Globus pallidus (tissue), 1 donor: ENCODE data around the gene RAPH1.
"Not testable (repeated sequence)": the region's sequence is repeated elsewhere in the genome, so short reads cannot be mapped to it uniquely, and the experiment has no call there.

Experiments used
- DNase-seq: peaks from one replicate; pipeline ENCODE4 v3.0.0-alpha.2; 2015; ENCODE audit warnings: low spot score

RAPH1 gene

DNA sequence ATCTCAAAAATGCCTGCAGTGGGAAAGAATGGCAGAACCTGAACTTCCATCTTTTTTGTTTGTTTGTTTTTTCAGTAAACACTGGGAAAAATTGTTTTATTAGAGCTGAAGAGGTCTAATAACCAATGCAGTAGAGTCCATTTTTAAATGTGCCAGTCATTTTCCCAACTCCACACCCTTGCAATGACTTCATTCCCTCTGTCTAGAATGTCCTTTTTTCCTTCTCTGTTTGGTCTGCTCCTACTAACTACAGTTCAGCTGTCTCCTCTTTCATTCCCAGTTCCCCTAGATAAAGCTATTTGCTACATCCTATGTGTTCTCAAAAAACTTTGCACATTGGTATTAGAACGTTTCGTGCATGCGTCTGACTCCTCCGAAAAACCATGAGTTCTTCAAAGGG lies 9.3 kb upstream of the RAPH1 start:
- no peak for DNase-seq

DNA sequence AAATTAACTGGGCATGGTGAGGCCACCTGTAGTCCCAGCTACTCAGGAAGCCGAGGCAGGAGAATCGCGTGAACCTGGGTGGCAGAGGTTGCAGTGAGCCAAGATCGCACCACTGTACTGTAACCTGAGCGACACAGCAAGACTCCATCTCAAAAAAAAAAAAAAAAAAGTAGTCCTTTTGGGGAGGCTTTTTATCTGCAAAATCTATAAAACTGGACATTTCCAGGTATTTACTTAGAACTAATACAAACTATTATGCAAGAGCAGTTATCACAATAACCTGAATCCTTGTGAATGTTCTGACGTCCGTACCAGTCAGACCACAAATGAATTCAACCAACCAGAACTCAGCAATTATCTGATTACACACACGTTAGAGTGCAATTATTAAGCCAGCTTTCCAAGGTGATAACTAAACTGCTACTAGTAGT lies 8.8 kb upstream of the RAPH1 start:
- no peak for DNase-seq

DNA sequence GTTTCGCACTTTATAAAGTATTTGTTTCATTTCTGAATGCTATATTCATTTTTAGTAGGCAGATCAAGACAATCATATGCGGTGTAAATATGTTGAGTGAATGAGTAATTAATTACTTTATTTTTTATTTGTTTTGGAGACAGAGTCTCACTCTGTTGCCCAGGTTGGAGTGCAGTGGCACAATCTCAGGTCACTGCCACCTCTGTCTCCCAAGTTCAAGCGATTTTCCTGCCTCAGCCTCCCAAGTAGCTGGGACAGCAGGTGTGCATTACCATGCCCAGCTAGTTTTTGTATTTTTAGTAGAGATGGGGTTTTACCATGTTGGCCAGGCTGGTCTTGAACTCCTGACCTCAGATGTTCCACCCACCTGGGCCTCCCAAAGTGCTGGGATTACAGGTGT lies 5.5 kb upstream of the RAPH1 start:
- DNase-seq: not testable (repeated sequence)

DNA sequence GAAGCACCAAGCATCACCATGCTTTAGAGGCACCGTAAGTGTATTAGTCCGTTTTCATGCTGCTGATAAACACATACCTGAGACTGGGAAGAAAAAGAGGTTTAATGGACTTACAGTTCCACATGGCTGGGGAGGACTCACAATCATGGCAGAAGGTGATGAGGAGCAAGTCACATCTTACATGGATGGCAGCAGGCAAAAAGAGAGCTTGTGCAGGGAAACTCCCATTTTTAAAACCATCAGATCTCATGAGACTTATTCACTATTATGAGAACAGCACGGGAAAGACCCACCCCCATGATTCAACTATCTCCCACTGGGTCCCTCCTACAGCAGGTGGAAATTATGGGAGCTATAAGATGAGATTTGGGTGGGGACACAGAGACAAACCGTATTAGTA lies 3.1 kb upstream of the RAPH1 start:
- DNase-seq: not testable (repeated sequence)

DNA sequence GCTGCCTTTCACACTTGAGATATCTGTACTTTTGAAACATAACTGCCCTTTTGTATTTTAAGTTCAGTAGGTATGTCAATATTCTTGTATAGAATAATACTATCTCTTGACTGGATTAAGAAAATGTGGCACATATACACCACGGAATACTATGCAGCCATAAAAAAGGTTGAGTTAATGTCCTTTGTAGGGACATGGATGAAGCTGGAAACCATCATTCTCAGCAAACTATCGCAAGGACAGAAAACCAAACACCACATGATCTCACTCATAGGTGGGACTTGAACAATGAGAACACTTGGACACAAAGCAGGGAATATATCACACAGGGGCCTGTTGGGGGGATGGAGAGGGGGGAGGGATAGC lies 1.5 kb upstream of the RAPH1 start:
- DNase-seq: not testable (repeated sequence)

DNA sequence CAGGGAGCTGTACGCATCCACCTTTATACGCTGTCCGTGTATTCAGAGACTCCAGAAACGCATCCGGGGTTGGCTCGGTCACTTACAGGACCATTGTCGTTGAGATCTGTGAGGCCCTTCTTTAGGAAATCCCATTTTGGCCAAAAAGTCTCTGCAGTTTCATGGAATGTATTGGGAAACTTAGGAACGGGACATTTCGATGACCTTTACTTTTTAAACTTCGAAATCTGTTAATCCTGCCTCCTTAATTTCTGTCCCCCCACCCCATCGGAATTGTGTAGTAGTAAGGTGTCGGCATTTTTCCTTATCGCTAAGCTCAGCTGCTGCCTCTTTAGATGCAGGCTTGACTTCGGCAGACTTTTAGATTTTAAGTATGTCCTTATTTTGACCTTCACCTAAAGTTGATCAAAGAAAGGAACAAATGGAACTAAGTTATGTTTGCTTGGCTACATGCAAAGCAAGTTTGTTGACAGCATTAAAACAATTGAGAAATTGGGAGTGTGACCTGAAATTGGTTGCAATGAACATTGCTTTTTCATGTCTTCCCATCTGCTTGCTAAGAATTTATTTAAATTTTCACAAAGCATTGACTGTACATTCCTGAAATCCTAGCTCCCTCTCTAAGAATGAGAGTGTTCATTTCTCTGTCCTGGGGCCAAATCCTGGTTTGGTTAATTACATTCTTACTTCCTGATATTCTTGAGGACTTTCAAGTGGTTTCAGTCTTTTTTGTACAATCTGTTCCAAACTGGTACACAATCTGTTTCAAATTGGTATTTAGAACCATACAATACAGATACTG lies 884 bp upstream of the RAPH1 start:
- DNase-seq: no peak

DNA sequence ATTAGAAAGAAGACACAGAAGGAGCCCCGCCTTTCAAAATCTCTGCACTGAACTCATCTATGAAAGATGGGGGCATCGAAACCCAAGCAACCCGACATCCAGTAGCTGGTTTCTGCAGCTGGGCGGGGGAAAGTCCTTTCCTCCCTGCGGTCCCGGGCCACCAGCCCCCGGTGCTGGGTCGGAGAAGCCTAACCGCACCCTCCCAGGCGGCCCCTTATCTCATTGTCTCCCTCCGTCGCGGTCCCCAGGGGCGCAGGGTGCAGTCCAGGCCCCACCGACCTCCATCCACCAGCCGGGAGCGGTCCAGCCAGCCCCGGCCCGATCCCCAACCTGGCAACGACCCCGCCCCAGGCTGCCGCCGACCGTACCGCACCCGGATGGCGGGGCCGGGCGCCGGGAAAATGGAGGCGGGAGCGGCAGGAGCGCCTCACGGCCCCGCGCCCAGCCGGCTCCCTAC lies 452 bp downstream of the RAPH1 start:
- DNase-seq: no peak

DNA sequence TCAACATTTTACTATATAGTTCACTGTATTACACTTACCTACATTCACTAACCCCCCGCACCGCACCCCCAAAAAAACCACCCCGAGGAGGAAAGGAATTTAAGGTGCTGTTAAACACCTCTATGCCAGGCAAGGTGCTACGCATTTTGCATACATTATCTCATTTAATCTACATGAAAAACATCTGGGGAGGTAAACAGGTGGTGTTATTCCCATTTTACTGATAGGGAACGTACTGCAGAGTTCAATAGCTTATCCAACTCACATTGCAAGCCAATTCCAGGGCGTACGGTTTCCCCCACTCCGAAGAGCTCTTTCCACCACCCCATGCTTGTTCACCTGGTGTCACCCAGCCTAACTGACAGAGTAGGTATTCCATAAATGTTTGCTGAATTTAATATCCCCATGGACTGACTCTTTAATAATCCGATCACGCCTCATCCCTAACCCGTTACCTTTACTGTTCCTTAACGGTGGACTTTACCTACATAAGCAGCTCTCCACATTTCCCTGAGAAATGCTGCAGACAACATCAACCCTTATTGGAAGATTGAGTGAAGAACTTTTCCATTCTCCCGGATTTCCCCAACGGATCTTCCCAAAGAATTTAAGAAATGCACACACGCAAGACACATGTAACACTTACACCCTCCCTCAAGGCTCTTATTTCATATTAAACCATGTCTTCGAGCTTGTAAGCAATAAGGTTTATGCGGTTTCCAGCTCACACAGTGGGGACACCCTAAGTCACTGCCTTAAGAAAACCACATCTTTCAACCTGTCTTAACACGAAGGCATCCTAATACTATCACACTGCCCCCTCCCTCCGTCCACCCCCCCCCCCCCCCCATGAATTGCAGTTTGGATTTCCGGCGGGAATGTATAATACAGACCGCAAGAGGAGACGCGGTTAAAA lies 1.2 kb downstream of the RAPH1 start:
- DNase-seq: no peak

DNA sequence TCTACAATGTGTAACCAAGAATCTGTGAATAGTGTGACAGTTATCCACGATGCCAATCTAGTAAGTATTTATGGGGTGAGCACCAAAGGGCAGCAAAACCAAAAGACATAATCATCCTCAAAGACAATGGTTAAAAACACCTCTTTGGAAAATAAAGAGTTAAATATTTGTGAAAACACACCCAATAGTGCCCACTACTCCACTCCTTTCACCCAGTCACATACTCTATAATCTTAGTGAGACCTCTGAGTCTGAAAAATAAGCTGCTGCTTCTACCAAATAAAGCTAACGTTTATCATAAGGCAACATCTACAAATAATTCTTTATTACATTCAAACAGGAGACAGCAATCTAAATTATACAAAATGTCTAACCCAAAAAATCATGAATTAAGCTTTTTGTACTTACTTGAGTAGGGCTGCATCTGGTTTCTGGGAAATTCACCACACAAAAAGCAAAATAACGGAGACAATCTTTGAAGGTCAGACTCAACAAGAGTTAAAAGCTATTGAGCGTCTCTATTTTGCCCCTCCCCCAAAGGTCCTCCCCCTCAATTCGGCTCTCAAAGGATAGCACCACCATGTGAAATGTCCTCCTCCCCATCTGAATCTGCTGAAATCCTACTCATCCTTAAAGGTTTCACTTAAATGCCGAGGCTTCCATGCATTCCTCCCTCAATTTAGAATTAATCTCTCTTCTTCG lies 2.0 kb downstream of the RAPH1 start:
- peak; percentile 18 for DNase-seq

DNA sequence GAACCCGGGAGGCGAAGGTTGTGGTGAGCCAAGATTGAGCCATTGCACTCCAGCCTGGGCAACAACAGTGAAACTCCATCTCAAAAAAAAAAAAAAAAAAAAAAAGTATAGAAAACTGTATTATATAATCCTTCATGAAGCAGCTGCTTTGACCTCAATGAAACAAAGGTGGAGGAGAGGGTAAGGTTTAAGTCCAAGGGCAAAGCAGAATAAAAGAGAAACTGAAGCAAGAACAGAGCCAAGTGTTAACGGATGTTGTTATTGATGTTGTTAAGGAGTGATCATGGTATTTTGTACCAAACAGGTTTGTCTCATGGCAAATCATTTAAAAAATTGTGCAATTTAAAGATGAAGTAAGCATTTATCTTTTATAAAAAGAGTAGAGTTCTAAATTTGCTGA lies 7.4 kb downstream of the RAPH1 start:
- DNase-seq: no peak

DNA sequence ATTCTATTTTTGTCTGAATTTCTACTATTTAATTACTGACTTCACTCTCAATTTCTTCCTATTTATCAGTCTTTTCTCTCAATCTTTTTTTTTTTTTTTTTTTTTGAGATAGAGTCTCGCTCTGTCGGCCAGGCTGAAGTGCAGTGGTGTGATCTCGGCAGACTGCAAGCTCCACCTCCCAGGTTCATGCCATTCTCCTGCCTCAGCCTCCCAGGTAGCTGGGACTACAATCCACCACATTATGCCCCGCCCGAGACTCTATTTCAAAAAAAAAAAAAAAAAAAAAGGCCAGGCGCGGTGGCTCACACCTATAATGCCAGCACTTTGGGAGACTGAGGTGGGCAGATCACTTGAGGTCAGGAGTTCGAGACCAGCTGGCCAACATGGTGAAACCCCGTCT lies 21.8 kb downstream of the RAPH1 start:
- DNase-seq: not testable (repeated sequence)

DNA sequence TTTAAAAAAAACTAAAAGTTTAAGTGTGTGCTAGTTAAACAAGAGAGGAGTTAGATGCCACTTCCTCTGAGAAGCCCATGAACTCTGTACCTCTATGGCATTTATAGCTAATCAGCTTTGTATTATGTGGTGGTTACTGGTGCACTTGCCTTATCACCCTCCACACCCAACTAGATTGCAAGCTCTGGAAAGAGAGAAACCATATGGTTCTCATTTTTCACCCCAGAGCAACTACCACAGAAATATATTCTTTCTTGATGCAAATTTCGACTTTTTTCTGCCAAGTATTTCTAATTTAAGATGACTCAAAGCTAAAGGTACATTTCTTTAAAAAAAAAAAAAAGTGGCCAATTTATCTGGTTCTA lies 24.2 kb downstream of the RAPH1 start:
- no peak for DNase-seq

DNA sequence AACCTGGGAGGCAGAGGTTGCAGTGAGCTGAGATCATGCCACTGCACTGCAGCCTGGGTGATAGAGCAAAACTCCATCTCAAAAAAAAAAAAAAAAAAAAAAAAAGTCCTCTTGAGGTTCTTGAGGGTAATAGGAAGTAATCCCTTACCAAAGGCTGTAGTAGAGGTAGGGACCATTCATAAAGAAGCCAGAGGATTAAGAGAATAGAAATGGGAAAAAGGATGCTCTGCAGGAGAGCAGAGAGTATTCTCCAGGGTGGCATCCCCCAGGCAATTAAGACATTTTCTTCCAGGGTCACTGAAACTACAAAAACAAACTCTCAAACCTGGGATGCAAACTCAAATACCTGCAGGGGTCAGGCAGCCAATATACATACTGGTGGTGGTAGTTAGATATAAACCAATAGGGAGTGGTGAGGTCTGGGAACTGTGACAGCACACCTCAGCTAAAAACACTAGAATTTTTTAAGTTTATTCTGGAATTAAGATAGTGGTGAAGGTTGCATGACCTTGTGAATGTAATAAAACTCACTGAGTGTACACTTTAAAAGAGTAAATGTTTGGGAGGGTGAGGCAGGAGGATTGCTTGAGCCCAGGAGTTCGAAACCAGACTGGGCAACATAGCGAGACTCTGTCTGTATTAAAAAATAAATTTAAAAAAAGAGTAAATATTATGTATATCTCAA lies 24.7 kb downstream of the RAPH1 start:
- DNase-seq: no peak

DNA sequence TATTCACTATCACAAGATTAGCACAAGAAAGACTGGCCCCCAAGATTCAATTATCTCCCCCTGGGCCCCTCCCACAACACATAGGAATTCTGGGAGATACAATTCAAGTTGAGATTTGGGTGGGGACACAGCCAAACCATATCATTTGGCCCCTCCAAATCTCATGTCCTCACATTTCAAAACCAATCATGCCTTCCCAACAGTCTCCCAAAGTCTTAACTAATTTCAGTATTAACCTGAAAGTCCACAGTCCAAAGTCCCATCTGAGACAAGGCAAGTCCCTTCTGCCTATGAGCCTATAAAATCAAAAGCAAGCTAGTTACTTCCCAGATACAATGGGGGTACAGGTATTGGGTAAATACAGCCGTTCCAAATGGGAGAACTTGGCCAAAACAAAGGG lies 31.6 kb downstream of the RAPH1 start:
- DNase-seq: not testable (repeated sequence)

DNA sequence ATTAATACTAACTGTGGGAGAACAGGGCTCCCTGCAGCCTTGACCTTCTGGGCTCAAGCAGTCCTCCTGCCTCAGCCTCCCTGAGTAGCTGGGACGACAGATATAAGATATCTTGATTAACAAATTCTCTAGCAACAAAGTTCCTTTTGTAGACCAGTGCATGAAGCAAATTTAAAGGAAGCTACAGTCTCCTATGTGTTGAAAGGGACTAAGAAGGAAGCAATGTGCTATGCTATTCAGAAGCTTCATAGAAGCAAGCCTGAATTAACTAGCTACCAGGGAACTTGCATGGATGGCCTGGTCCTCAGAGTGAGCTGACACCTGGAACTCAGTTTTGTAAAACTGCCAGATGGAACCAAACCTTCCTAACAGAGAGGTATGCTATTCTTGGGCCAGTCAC lies 33.2 kb downstream of the RAPH1 start:
- DNase-seq: peak; percentile 15

DNA sequence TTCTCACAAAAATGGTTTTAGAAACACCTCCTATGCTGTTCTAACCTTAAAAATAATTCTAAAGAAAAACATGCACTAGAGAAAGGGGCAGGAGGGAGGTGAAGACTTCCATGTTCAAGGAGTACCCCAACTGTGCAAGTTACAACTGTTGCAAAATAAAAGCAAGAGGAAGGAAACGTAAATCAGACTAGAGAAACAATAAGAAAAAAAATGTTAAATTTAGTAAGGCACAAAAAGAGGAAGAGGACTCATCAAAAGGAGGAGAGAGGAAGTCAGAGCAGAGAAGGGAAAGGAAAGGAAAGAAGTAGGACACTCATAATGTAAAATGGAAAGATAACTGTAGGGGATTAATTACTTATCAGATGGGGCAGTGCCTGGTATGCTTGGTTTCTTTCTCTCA lies 34.1 kb downstream of the RAPH1 start:
- peak; percentile 23 for DNase-seq

DNA sequence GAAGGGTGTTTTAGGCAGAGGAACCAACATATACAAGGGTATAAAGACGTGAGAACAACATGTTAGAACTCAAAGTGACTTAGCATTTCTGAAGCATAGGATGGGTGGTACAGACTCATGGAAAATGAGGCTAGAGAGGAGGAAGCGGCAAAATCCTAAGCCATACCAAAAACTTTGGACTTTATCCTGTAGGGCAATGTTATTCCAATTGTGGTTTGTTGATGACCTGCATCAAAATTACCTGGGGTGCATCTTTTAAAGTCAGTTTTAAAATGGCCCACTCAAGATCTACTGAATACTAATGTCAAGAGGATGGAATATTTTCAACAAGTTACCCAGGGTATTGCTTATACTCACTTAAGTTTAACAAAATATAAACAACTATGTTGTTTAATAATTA lies 34.8 kb downstream of the RAPH1 start:
- DNase-seq: no peak

DNA sequence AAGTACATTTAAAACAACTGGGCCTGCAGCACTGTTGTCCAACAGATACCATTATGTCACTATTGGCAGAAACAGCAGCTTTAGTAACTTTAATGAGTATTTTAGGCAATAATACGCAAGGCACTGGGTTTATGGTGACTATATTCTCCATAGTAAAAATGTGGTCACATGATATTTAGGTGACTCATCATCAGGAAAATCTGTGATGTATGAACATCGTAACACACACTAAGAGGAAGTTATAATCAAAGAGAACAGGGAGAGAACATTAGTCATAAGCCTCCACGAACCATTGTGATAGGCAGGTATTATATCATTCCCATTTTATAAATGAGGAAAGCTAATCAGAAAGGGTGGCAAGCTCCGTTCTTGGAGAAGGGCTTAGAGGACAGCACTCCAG lies 36.9 kb downstream of the RAPH1 start:
- no peak for DNase-seq

DNA sequence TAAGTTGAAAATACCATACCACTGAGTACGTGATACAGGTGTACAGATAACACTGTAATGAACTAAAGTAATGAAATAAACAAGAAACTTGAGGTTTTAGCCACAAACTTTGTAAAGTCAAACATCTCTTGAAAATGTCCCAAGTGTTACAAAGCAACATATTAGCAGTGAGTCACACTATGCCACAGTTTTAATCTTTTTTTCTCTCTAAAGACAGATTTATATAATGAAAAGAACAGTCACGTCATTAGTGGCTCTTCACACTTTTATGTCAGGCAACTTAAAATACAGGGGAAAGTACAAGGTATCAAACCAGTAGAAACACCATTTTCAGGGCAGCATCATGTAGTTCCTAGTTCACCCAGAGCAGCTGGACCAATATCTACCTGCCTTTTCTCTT lies 42.1 kb downstream of the RAPH1 start:
- DNase-seq: no peak

DNA sequence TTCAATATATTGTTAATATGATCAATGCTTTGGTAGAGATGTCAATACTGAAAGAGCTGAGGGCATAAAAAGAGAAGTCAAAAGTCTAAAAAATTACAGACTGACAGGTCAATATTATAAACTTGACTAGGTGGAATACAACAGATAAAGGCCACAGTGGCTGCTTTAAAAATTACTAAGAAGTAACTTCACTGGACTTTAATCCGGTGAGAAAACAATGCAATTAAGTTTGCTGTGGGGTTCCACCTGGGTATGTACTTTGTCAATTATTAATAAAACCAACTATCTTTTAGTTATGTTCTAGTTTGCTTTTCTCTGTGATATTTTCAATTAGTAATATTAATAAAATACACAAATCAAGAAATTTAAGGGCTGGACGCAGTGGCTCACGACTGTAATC lies 44.7 kb downstream of the RAPH1 start:
- no peak for DNase-seq

DNA sequence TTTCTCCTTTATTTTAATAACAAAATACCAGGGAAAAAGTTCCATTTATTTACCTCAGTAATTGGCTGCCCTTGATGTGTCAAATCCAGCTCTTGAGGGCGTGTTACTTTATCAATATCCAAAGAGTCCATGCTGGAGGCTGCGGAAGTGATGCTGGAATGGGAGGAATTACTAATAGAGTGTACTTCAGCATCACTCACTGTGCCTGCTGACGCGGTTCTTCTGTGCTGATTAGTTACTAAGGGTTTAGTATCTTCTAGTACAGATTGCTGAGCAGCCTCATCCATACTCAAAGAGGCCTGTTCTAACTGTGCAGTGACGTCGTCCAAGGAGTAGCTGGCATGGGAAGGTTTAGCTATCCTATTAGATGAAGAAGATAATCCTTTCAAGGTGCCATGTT lies 45.6 kb downstream of the RAPH1 start:
- no peak for DNase-seq
